Lung (tissue), 12 donors: ENCODE results near the gene C20orf202. TPM values are rescaled to one million over a fixed set of nuclear protein-coding genes. Genes with fewer than 3 reads are reported as not detected.

ENCODE experiments used
- ATAC-seq: fragments of 200-7000 bp; cut with Tn5 transposase; one replicate; pipeline ENCODE4 v1.9.1; 2020; ENCODE audit warnings: moderate number of reproducible peaks; ENCODE audit not compliant: insufficient read depth, low FRiP score
- DNase-seq, 3 donors: peaks; one replicate each; pipeline ENCODE4 v3.0.0-alpha.2; 2013 to 2017
- H3K27ac ChIP-seq, 2 donors: one replicate each; pipeline ENCODE4 v1.5.1; 2013; ENCODE audit warnings: mild to moderate bottlenecking in 2 of 2, moderate library complexity in 2 of 2, control low read depth in 1 of 2, inconsistent platforms in 1 of 2, low read depth in 1 of 2, low read length in 1 of 2
- H3K27me3 ChIP-seq, 3 donors: one replicate each; pipeline ENCODE4 v1.5.1; 2013; ENCODE audit warnings: low read length in 2 of 3; ENCODE audit not compliant: control insufficient read depth in 3 of 3, insufficient read depth in 3 of 3
- H3K36me3 ChIP-seq, 4 donors: one replicate each; pipeline ENCODE4 v1.5.1; 2013; ENCODE audit warnings: low read length in 4 of 4, mild to moderate bottlenecking in 1 of 4, moderate library complexity in 1 of 4; ENCODE audit not compliant: control insufficient read depth in 4 of 4, insufficient read depth in 4 of 4
- H3K4me1 ChIP-seq, 5 donors: one replicate each; pipeline ENCODE4 v1.5.1; 2013; ENCODE audit warnings: low read length in 5 of 5, mild to moderate bottlenecking in 2 of 5, moderate library complexity in 1 of 5; ENCODE audit not compliant: control insufficient read depth in 5 of 5, insufficient read depth in 5 of 5
- H3K4me3 ChIP-seq: one replicate; pipeline ENCODE4 v1.5.1; 2013; ENCODE audit warnings: mild to moderate bottlenecking, control low read depth, moderate library complexity
- H3K9ac ChIP-seq, 2 donors: one replicate each; pipeline ENCODE4 v1.5.1; 2013; ENCODE audit warnings: low read length in 2 of 2, control low read depth in 1 of 2; ENCODE audit not compliant: insufficient read depth in 1 of 2
- H3K9me3 ChIP-seq, 4 donors: one replicate each; pipeline ENCODE4 v1.5.1; 2013; ENCODE audit warnings: low read length in 3 of 4, mild to moderate bottlenecking in 1 of 4, moderate library complexity in 1 of 4; ENCODE audit not compliant: control insufficient read depth in 4 of 4, insufficient read depth in 3 of 4
- WGBS, 2 donors: extraction: QIAGEN DNeasy Blood & Tissue Kit; methylation state at CpG; one replicate each; pipeline ENCODE4 v1.1.7; 2013; 5-methylcytosine and 5-hydroxymethylcytosine counted together
- polyA plus RNA-seq, 2 donors: library from polyadenylated mRNA; stranded (reverse); fragments of 200-250 nt; gene quantifications; one replicate each; pipeline ENCODE4 v1.2.1, GENCODE V29; 2013
- total RNA-seq, 2 donors: library from RNA; depleted of rRNA in 1 of 2; stranded (reverse); fragments of >200 nt in 1 of 2; gene quantifications; one replicate each; pipeline ENCODE4 v1.2.1, GENCODE V29; 2014 to 2021
- TF ChIP-seq, protein P1 (sequence below): IDR thresholded peaks from 2 replicates; pipeline ENCODE4 v1.5.1; 2012; ENCODE audit warnings: mild to moderate bottlenecking; ENCODE audit errors: control extremely low read depth, extremely low read depth
- donor health status: control.
- donor health status: control.
- donor health status: Bipolar disorder and iron deficiency.
- donor health status: healthy.
- donor health status: DM: yes; HTN: yes; CAD: no.

The C20orf202 gene
- total and polyA plus RNA-seq, 4 donors = 0.11 to 1.0 (median 0.38) TPM

DNA sequence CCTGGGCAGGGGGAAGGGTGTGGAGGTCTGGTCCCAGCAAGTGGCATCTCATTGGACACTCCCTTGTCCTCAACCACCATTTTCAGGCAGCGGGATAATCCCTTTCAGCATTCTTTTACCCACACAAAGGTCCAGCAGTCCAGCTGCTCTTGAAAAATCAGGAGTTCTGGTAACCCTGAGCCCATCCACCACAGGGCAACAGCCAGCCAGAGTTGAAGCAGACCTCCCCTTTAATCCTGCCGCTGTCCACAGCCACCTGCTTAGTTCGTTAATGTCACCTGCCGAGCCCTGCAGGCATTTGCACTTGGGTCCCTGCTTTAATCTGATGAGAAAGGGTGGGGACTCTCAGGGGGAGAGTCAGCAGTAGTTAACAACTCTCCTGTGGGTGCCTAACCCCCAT is 29.6 kb upstream of the C20orf202 start:
- Histone ChIP-seq H3K36me3 (peaks cover 7 to 50% (median 32%) of the 10 kb centered on the region in 4 donors), H3K9ac (no peak overlapping the region), H3K9me3 (no peaks in the 10 kb centered on the region), H3K4me3 (no peak overlapping the region), H3K27me3 (no peaks in the 10 kb centered on the region), H3K27ac (no peak overlapping the region), H3K4me1 (no peaks in the 10 kb centered on the region)
- WGBS, 2 donors = 89% methylated on average over 4 of the region's 4 CpGs
- DNase-seq = no peak
- ATAC-seq = no peak
- TF ChIP-seq, protein P1, sequence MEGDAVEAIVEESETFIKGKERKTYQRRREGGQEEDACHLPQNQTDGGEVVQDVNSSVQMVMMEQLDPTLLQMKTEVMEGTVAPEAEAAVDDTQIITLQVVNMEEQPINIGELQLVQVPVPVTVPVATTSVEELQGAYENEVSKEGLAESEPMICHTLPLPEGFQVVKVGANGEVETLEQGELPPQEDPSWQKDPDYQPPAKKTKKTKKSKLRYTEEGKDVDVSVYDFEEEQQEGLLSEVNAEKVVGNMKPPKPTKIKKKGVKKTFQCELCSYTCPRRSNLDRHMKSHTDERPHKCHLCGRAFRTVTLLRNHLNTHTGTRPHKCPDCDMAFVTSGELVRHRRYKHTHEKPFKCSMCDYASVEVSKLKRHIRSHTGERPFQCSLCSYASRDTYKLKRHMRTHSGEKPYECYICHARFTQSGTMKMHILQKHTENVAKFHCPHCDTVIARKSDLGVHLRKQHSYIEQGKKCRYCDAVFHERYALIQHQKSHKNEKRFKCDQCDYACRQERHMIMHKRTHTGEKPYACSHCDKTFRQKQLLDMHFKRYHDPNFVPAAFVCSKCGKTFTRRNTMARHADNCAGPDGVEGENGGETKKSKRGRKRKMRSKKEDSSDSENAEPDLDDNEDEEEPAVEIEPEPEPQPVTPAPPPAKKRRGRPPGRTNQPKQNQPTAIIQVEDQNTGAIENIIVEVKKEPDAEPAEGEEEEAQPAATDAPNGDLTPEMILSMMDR = no peak

DNA sequence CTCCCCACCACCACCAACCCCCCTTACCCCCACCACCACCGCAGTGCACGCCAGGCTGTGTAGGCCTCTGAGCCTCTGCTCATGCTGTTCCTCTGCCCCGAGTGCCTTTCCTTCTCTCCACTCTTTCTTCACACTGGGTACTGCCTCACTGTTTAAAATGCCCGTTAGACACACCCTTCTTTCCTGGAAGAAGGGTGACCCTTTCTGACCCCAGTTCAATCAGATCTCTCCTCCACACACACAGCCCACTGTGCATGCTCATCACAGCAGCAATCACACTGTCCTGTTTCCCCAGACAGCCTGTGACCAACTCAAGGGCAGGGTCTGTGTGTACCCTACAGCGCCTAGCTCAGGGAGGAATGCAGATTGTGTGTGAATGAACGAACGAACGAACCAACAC is 28.5 kb upstream of the C20orf202 start:
- Histone ChIP-seq H3K9me3 (no peaks in the 10 kb centered on the region), H3K36me3 (peaks cover 5 to 42% (median 22%) of the 10 kb centered on the region in 4 donors), H3K4me3 (no peak overlapping the region), H3K27ac (no peak overlapping the region), H3K27me3 (no peaks in the 10 kb centered on the region), H3K9ac (no peak overlapping the region), H3K4me1 (no peaks in the 10 kb centered on the region)
- DNase-seq (no peak), ATAC-seq (no peak)
- TF ChIP-seq, protein P1 = no peak
- 89 to 93% methylated on average over 8 of the region's 8 CpGs for WGBS, 2 donors

DNA sequence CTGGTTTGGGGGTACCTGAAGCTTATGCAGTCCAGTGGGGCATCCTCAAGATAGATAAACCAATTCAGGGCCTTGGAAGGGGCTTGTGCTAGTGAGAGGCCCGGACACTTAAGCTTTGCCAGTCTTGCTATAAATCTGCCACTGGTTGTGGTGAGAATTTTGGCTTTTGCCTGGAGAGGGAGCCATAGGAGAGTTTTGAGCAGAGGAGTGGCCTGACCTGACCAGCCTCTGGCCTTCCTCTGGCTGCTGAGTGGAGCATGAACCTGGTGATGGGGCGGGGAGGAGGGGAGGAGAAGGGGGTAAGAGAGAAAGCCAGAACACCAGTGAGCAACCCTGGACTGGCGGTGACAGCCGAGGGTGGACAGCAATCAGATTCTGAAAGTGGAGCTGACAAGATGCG is 25.6 kb upstream of the C20orf202 start:
- Histone ChIP-seq H3K27ac (no peak overlapping the region), H3K9me3 (no peaks in the 10 kb centered on the region), H3K9ac (no peak overlapping the region), H3K4me3 (no peak overlapping the region), H3K4me1 (no peaks in the 10 kb centered on the region), H3K36me3 (peaks cover 5 to 33% (median 13%) of the 10 kb centered on the region in 4 donors), H3K27me3 (no peaks in the 10 kb centered on the region)
- 86 to 91% methylated on average over 5 of the region's 5 CpGs for WGBS, 2 donors
- DNase-seq (no peak), ATAC-seq (no peak)
- TF ChIP-seq, protein P1 = no peak

- DNase-seq = no peak
- no peak for ATAC-seq
Measured at GRCh38 chr20:1178103-1178502, 25.2 kb upstream of the C20orf202 start.

More at GRCh38 chr20:1178103-1178502, 25.2 kb upstream of the C20orf202 start:
- Histone ChIP-seq H3K4me1 (no peaks in the 10 kb centered on the region), H3K27ac (no peak overlapping the region), H3K36me3 (peaks cover 2 to 30% (median 12%) of the 10 kb centered on the region in 4 donors), H3K4me3 (no peak overlapping the region), H3K27me3 (peaks cover 0 to 3% (median 0%) of the 10 kb centered on the region in 3 donors), H3K9ac (no peak overlapping the region), H3K9me3 (no peaks in the 10 kb centered on the region)
- WGBS, 2 donors = 95 to 96% methylated on average over 3 of the region's 3 CpGs
- TF ChIP-seq, protein P1 = no peak
